Central memory CD8-positive, alpha-beta T cell (primary cell): ENCODE data around the gene CLDN19.

Source experiments
- ATAC-seq: fragments of 150-1000 bp; cut with Tn5 transposase; replicated peaks from 2 replicates; pipeline ENCODE4 v1.10.0; 2022; ENCODE audit warnings: mild to moderate bottlenecking, moderate FRiP score, moderate number of reproducible peaks; ENCODE audit not compliant: poor library complexity, severe bottlenecking; ENCODE audit errors: extremely low read depth
- DNase-seq, 2 donors: peaks; one replicate each; pipeline ENCODE4 v3.0.0; 2021; ENCODE audit warnings: low spot score in 2 of 2
- H3K27ac Mint-ChIP-seq: one replicate; pipeline ENCODE4 v1.8.0; 2022; ENCODE audit warnings: low read depth, mild to moderate bottlenecking, moderate library complexity, mixed read lengths
- H3K27me3 Mint-ChIP-seq: one replicate; pipeline ENCODE4 v1.8.0; 2022; ENCODE audit warnings: mixed read lengths
- H3K36me3 Mint-ChIP-seq: one replicate; pipeline ENCODE4 v1.8.0; 2022; ENCODE audit warnings: mild to moderate bottlenecking, moderate library complexity, mixed read lengths; ENCODE audit not compliant: insufficient read depth
- H3K4me1 Mint-ChIP-seq: one replicate; pipeline ENCODE4 v1.8.0; 2022; ENCODE audit warnings: mixed read lengths
- H3K4me3 Mint-ChIP-seq: one replicate; pipeline ENCODE4 v1.8.0; 2022; ENCODE audit warnings: mild to moderate bottlenecking, moderate library complexity, mixed read lengths
- H3K9me3 Mint-ChIP-seq: one replicate; pipeline ENCODE4 v1.8.0; 2022; ENCODE audit warnings: mixed read lengths

Gene CLDN19, protein sequence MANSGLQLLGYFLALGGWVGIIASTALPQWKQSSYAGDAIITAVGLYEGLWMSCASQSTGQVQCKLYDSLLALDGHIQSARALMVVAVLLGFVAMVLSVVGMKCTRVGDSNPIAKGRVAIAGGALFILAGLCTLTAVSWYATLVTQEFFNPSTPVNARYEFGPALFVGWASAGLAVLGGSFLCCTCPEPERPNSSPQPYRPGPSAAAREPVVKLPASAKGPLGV

DNA sequence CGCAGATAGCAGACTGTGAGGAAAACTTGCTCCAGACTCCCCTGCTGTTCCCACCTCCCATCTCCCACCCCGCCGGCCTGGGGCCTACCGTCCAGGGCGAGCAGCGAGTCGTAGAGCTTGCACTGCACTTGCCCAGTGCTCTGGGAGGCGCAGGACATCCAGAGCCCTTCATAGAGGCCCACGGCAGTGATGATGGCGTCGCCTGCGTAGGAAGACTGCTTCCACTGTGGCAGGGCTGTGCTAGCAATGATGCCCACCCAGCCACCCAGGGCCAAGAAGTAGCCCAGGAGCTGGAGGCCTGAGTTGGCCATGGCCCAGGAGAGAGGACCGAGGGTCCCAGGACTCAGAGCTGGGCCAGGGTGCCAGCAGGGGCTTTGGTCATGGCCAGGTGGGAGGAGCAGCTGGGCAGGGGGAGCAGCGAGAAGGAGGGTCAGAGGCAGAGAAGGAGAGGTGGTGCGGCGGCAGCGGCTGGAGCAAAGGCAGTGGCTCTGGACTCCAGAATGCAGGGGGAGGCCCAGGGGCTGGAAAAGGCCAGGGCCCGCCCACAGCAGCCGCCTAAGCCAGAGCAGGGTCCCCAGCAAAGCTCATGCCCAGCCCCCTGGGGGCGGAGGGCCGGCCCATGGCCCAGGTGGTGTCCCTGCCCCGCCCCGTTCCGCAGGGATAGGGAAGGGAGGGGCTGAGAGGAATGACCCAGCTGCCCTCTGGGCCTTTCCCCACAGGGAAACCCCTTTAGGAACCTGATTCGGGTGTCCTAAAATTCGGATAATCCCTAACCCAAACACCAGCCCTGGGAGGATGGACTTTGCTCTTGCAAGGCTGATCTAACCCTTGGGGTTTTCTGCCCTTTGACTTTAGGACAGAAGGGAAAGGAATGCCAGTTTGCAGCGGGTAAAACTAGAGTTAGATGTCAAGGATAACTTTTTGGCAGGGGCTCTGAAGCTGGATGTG is at the start of gene CLDN19:
TSS of gene CLDN19 (minus strand) at position 484 of the 948 bp plus-strand sequence. CDS start at position 311, 173 bp downstream.
- H3K36me3 Mint-ChIP-seq: peaks cover 4% of the 10 kb centered on the region
- H3K9me3 Mint-ChIP-seq: no peaks in the 10 kb centered on the region
- ATAC-seq: no peak
- H3K27me3 Mint-ChIP-seq: no peaks in the 10 kb centered on the region
- peaks cover 6% of the 10 kb centered on the region for H3K4me1 Mint-ChIP-seq
- no peak within 1 kb of the TSS for H3K27ac Mint-ChIP-seq
- no peak within 1 kb of the TSS for H3K4me3 Mint-ChIP-seq
- no peak for DNase-seq

DNA sequence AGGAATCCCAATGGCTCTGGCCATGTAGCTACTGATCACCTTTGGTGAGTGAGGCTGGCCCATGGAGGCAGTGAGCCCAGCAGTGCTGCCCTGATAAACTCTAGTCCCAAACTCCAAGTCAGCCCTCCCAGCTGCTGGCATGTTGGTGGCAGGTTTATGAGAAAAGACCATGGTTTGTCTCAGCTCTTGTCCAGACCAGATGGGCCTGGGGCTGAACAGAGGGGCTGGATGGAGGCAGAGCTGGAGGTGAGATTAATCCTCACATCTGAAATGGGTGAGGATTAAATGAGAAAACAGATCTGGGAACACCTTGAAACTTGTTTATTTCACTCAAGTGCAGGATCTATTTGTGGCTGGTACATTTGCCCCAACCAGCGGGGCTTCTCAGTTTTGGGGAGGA is 48.0 kb upstream of the CLDN19 start:
- H3K4me3 Mint-ChIP-seq: no peak overlapping the region
- ATAC-seq: no peak
- H3K9me3 Mint-ChIP-seq: no peaks in the 10 kb centered on the region
- no peak for DNase-seq
- H3K27me3 Mint-ChIP-seq: no peaks in the 10 kb centered on the region
- no peak overlapping the region for H3K27ac Mint-ChIP-seq
- peaks cover 18% of the 10 kb centered on the region for H3K4me1 Mint-ChIP-seq
- peaks cover 12% of the 10 kb centered on the region for H3K36me3 Mint-ChIP-seq

DNA sequence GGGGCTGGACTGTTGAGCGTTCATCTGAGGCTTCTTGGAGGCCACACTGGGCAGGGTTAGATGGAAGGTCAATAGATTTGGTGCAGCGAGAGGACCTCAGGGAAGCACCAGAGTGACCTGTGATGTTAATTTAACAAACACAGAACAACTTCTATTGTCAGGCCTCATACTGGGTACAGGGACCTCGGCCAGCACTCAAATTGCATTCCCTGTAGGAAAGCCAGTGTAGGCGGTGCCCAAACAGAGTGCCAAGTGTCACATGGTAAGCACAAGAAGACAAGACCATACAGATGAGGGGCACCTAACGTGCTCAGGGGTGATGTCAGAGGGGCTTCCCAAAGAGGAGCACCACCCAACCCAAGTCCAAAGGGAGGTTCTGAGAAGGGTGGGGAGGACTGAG is 46.1 kb upstream of the CLDN19 start:
- peak overlapping the region; percentile 72 for H3K27ac Mint-ChIP-seq
- DNase-seq: no peak
- H3K4me3 Mint-ChIP-seq: peak overlapping the region; percentile 78
- peaks cover 22% of the 10 kb centered on the region for H3K4me1 Mint-ChIP-seq
- H3K27me3 Mint-ChIP-seq: no peaks in the 10 kb centered on the region
- H3K9me3 Mint-ChIP-seq: no peaks in the 10 kb centered on the region
- no peak for ATAC-seq
- H3K36me3 Mint-ChIP-seq: peaks cover 18% of the 10 kb centered on the region

DNA sequence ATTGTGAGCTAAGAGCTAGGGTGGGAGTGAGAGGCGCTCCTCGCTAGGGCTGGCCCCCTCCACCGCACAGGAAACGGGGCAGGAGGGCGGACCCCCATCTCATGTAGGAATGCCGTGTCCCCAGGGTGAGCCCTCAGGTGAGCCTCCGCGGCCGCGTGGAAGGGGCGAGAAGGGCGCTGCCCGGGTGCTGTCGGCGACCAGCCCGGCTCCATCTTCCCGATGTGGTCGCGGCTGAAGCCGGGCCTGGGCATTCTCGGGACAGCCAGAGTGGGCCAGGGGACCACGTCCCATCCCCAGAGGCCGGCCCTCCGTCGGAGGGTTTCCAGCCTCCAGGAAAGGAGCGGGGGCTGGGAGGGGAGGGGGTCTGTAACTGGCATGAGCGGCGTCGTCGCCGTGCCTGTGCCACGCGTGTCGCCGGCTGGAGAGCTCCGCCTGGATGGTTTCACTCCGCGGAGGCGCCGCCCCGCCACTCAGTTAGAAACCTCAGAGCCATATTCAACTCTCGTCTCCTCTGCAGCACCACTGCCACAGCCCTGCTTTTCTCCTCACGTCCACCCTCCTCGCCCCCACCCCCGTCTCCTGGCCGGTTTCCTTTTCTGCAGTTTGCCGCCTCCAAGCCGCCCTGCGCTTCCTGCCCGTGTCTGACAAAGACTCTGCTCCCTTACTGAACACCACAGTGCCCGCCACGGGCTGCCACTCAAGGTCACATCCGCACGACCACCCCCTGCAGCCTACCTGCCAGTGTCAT is 45.1 kb upstream of the CLDN19 start, which contains the start of gene TMEM269:
TSS of gene TMEM269 (plus strand) at position 46 of the 748 bp plus-strand sequence. CDS start 4,903 bp downstream, outside the sequence.
- Mint-ChIP-seq H3K9me3 (no peaks in the 10 kb centered on the region), H3K4me1 (peaks cover 22% of the 10 kb centered on the region), H3K4me3 (peak within 1 kb of the TSS; percentile 78), H3K27me3 (no peaks in the 10 kb centered on the region), H3K36me3 (peaks cover 25% of the 10 kb centered on the region), H3K27ac (peak within 1 kb of the TSS; percentile 72)
- DNase-seq: peak in 1 of 2 donors; percentile 31
- peak; percentile 92 for ATAC-seq

DNA sequence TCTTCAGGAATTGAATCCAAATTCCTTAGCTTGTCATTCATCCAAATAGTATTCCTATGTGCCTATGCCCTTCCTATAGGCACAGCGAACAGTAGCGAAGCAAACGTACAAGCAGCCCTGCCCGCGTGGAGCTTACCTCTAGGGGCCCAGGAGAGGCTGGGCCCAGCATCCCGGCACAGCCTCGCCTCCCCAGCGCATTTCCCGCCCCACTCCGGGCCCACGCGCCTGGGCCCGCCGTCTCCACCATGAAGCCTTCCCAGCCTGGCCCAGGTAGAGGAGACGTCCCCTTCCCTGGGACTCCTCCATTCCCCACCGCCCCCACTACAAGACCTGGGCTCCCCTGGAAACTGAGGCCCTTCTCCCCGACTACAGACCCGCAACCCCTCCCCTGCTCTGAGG is 44.5 kb upstream of the CLDN19 start:
- Mint-ChIP-seq H3K9me3 (no peaks in the 10 kb centered on the region), H3K27me3 (no peaks in the 10 kb centered on the region), H3K36me3 (peaks cover 25% of the 10 kb centered on the region), H3K27ac (no peak overlapping the region), H3K4me3 (peak overlapping the region; percentile 78), H3K4me1 (peaks cover 22% of the 10 kb centered on the region)
- ATAC-seq: no peak
- no peak for DNase-seq

DNA sequence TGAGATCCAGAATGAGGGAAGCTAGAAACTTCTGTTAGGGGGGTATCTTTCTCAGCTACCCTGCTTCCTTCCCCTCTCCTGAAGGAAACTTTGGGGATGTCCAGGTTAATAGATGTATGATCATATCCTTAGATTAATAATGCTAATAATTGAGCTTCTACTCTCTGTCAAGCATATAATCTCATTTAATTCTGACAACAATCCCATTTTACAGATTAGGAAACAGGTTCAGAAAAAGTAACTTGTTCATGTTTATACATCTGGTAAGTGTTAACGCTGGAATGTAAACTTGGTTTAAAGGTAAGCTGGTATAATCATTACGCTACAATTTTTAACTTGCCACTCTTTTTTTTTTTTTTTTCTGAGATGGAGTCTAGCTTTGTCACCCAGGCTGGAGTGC is 43.1 kb upstream of the CLDN19 start:
- Mint-ChIP-seq H3K27me3 (no peaks in the 10 kb centered on the region), H3K36me3 (peaks cover 28% of the 10 kb centered on the region), H3K9me3 (no peaks in the 10 kb centered on the region), H3K27ac (no peak overlapping the region), H3K4me3 (no peak overlapping the region), H3K4me1 (peaks cover 29% of the 10 kb centered on the region)
- no peak for ATAC-seq
- DNase-seq: no peak

DNA sequence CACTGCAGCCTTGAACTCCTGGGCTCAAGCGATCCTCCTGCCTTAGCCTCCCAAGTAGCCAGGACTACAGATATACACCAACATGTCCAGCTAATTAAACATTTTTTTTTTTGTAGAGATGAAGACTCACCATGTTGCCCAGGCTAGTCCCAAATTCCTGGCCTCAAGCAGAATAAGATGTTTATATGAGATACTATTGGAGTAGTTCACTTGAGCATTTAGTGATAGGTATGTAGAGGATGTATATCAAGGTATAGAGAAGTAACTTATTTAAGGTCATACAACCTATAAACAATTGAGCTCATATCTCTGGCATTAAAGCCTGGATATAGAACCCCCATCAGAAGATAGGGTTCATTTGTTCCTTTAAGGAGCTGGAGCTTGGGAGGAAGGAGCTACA is 40.1 kb upstream of the CLDN19 start:
- Mint-ChIP-seq H3K27ac (no peak overlapping the region), H3K9me3 (no peaks in the 10 kb centered on the region), H3K4me1 (peaks cover 23% of the 10 kb centered on the region), H3K27me3 (no peaks in the 10 kb centered on the region), H3K36me3 (peaks cover 43% of the 10 kb centered on the region), H3K4me3 (no peak overlapping the region)
- ATAC-seq (no peak), DNase-seq (no peak)

DNA sequence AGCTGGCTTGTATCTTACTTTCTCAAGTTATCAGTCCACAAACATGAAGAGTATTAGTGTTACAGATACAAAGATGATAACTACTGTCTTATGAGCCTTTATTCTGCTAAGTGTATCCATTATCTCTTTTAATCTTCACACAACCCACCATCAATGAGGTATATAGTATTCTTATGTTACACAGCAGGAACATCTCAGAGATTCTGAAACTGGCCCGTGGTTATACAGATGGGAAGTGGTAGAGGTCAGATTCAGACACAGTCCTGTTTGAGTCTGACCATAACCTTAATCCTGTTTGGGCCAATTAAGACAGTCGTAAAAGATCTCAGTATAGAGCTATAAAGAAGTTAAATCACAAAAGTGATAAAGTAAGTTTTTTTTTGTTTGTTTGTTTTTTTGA is 39.7 kb upstream of the CLDN19 start:
- H3K4me3 Mint-ChIP-seq: no peak overlapping the region
- H3K4me1 Mint-ChIP-seq: peaks cover 21% of the 10 kb centered on the region
- ATAC-seq (no peak), DNase-seq (no peak)
- H3K27ac Mint-ChIP-seq: no peak overlapping the region
- peaks cover 45% of the 10 kb centered on the region for H3K36me3 Mint-ChIP-seq
- no peaks in the 10 kb centered on the region for H3K27me3 Mint-ChIP-seq
- H3K9me3 Mint-ChIP-seq: no peaks in the 10 kb centered on the region

DNA sequence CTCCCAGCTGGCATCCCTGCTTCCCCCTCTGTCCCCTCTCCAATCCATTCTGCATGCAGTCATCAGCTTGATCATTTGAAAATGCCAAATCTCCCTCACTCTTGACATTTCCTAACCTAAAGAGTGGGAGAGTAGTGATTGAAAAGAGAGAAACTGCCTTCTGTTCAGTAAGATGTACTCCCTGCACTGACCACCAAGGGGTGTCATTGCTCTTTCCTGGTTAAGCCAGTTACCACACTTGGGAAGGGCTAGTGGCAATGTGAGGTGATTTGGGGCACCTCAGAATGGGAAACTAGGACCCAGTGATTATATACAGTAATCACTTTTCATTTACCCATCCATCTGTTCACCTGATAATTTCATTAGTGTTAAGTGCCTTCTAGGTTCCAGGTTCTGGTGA is 37.8 kb upstream of the CLDN19 start:
- H3K27ac Mint-ChIP-seq: no peak overlapping the region
- H3K27me3 Mint-ChIP-seq: no peaks in the 10 kb centered on the region
- H3K4me1 Mint-ChIP-seq: peaks cover 18% of the 10 kb centered on the region
- DNase-seq: no peak
- peaks cover 45% of the 10 kb centered on the region for H3K36me3 Mint-ChIP-seq
- ATAC-seq: no peak
- no peaks in the 10 kb centered on the region for H3K9me3 Mint-ChIP-seq
- H3K4me3 Mint-ChIP-seq: no peak overlapping the region

DNA sequence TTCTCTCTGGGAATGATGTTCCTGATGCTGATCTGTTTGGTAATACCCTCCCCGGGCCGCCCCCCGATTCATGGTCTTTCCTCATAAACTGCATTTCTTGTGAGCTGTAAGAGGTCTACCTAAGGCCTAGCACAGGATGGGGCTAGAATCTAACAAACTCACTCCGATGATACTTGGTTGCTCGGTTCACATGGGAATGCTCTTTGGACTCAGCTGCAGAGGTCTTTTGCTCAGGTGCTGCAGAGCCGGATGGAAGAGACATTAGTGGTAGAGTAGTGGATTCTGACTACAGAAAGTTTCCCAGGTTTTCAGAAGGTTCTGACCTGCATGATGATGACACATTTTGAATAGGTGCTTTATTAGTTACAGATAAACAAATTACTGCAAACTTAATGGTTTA is 36.5 kb upstream of the CLDN19 start:
- Mint-ChIP-seq H3K27ac (no peak overlapping the region), H3K27me3 (no peaks in the 10 kb centered on the region), H3K4me1 (peaks cover 22% of the 10 kb centered on the region), H3K36me3 (peaks cover 39% of the 10 kb centered on the region), H3K9me3 (no peaks in the 10 kb centered on the region), H3K4me3 (no peak overlapping the region)
- DNase-seq: no peak
- ATAC-seq: no peak

DNA sequence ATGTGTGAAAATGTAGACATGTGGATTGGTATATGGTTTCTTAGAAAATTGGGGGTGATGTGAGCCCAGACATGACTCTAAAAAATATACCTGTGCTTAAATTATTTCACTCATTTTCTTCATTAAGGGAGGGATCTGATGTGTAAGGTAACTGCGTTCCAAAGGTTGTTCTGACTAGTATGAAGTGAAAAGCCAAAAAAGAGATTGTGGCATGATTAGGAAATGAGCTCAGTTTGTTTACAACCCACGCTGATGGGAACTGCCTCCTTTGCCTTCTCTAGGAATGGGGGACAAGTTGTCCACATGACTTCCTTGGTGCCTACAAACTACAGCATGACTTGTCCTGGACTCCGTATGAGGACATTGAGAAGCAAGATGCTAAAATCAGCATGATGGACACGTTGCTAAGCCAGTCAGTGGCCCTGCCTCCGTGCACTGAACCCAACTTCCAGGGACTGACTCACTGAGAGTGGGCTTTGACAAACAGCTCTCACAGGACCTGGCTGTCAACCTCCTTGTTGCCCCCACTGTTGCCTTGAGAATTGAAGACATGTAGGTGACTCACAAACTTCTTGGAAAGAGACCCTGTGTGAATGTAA is 35.0 kb upstream of the CLDN19 start:
- Mint-ChIP-seq H3K36me3 (peaks cover 32% of the 10 kb centered on the region), H3K27ac (no peak overlapping the region)

DNA sequence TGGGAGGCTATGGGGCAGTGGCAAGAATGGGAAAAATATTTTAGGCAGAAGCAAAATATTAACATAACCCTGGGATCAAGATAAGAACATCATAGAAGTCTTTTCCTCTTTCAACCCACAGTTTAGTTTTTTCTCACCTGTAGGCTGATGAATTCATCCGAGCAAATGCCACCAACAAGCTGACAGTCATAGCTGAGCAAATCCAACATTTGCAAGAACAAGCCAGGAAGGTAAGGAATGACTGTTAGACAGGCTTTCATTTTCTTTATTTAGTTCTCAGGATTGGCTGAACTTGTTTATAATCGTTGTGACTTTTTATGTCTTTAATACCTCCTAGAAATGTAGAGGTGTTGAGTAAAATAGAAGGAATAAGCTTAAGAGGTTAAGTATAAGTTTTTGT is 33.4 kb upstream of the CLDN19 start:
- Mint-ChIP-seq H3K27me3 (no peaks in the 10 kb centered on the region), H3K27ac (peak overlapping the region; percentile 14), H3K9me3 (no peaks in the 10 kb centered on the region), H3K36me3 (peaks cover 29% of the 10 kb centered on the region), H3K4me1 (peaks cover 27% of the 10 kb centered on the region), H3K4me3 (no peak overlapping the region)
- no peak for ATAC-seq
- DNase-seq: no peak

More for the DNA sequence above, 35.0 kb upstream of the CLDN19 start:
- Mint-ChIP-seq H3K4me3 (no peak overlapping the region), H3K9me3 (no peaks in the 10 kb centered on the region), H3K4me1 (peaks cover 30% of the 10 kb centered on the region), H3K27me3 (no peaks in the 10 kb centered on the region)
- DNase-seq (no peak), ATAC-seq (no peak)
